GM06990 (cell line): ENCODE results near the gene ZMYND10.

ENCODE experiments used
- DNase-seq: peaks from one replicate; pipeline ENCODE4 v3.0.0-alpha.2; 2011; ENCODE audit not compliant: insufficient read length; ENCODE audit errors: extremely low read depth
- H3K27me3 ChIP-seq: replicated peaks from 2 replicates; pipeline ENCODE4 v1.6.0; 2011; ENCODE audit warnings: low read length; ENCODE audit not compliant: control insufficient read depth, insufficient read depth
- H3K36me3 ChIP-seq: 2 replicates; pipeline ENCODE4 v1.5.1; 2011; ENCODE audit warnings: low read length; ENCODE audit not compliant: control insufficient read depth, insufficient read depth
- H3K4me3 ChIP-seq: replicated peaks from 2 replicates; pipeline ENCODE4 v1.5.1; 2011; ENCODE audit warnings: low read depth, mild to moderate bottlenecking, control low read depth, low read length
- TF ChIP-seq, protein P1 (sequence below): IDR thresholded peaks from 2 replicates; pipeline ENCODE4 v1.5.1; 2011; ENCODE audit warnings: low read length, control low read depth, mild to moderate bottlenecking, inconsistent platforms; ENCODE audit not compliant: insufficient read depth, poor library complexity, severe bottlenecking

Gene ZMYND10

GRCh38 chr3:50354850-50355249, 9.3 kb upstream of the ZMYND10 start:
- TF ChIP-seq, protein P1, sequence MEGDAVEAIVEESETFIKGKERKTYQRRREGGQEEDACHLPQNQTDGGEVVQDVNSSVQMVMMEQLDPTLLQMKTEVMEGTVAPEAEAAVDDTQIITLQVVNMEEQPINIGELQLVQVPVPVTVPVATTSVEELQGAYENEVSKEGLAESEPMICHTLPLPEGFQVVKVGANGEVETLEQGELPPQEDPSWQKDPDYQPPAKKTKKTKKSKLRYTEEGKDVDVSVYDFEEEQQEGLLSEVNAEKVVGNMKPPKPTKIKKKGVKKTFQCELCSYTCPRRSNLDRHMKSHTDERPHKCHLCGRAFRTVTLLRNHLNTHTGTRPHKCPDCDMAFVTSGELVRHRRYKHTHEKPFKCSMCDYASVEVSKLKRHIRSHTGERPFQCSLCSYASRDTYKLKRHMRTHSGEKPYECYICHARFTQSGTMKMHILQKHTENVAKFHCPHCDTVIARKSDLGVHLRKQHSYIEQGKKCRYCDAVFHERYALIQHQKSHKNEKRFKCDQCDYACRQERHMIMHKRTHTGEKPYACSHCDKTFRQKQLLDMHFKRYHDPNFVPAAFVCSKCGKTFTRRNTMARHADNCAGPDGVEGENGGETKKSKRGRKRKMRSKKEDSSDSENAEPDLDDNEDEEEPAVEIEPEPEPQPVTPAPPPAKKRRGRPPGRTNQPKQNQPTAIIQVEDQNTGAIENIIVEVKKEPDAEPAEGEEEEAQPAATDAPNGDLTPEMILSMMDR, result no peak
- DNase-seq, result no peak
- H3K4me3 ChIP-seq, result no peak overlapping the region
- no peaks in the 10 kb centered on the region for H3K27me3 ChIP-seq
- peaks cover 29% of the 10 kb centered on the region for H3K36me3 ChIP-seq

DNA sequence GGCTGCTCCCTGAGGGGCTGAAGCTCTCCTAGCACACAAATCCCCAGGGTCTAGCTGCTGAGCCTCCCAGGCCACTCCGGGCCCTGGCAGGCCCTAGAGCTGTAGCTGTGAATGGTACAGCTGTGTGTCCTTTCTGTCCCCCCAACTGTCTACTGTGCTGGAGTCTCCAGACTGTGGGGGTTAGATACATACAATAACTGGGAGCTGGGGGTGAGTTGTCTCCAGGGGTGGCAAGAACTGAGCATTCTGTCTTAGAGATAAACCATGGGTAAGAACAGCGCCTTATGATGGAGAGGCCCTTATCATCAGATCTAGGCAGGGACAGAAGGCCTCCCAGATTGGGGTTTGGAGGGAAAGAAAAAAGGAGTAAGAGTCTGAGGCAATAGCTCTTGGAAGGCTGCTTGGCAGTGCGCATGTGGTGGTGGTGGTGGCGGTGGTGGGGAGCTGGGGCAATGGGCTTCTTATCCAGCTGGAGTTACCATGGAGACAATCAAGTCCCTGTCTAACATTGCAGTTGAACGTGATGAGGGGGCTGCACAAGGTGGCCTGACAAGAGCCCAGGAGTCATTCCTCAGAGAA, 8.7 kb upstream of the ZMYND10 start:
- DNase-seq, result no peak
- TF ChIP-seq, protein P1, result no peak
- H3K4me3 ChIP-seq, result no peak overlapping the region
- H3K27me3 ChIP-seq, result no peaks in the 10 kb centered on the region
- peaks cover 29% of the 10 kb centered on the region for H3K36me3 ChIP-seq

DNA sequence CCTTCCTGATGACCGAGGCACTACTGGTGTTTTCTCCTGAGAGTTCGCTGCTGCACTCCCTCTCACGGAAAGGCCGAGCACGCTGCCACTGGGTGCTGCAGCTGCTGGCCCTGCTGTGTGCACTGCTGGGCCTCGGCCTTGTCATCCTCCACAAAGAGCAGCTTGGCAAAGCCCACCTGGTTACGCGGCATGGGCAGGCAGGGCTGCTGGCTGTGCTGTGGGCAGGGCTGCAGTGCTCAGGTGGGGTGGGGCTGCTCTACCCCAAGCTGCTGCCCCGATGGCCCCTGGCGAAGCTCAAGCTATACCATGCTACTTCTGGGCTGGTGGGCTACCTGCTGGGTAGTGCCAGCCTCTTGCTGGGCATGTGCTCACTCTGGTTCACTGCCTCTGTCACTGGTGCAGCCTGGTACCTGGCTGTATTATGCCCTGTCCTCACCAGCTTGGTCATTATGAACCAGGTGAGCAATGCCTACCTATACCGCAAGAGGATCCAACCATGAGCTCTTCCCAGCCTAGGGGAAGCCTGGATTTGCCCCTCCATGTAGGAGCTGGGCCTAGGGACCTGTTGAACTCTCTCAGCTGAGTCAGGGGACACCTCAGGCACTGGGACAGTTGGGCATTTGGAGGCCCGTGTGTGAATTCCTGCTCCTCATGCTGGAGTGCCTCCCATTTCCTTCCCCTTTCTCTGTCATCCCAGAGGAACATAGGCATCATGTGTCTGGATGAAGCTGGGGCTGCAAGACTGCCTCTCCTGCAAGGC, 7.9 kb upstream of the ZMYND10 start:
- TF ChIP-seq, protein P1, result no peak
- Histone ChIP-seq H3K4me3 (no peak overlapping the region), H3K27me3 (no peaks in the 10 kb centered on the region), H3K36me3 (peaks cover 30% of the 10 kb centered on the region)
- no peak for DNase-seq

GRCh38 chr3:50352781-50353180, 7.2 kb upstream of the ZMYND10 start:
- no peaks in the 10 kb centered on the region for H3K27me3 ChIP-seq
- H3K36me3 ChIP-seq, result peaks cover 36% of the 10 kb centered on the region
- TF ChIP-seq, protein P1, result peak; percentile 17
- DNase-seq, result no peak
- no peak overlapping the region for H3K4me3 ChIP-seq

DNA sequence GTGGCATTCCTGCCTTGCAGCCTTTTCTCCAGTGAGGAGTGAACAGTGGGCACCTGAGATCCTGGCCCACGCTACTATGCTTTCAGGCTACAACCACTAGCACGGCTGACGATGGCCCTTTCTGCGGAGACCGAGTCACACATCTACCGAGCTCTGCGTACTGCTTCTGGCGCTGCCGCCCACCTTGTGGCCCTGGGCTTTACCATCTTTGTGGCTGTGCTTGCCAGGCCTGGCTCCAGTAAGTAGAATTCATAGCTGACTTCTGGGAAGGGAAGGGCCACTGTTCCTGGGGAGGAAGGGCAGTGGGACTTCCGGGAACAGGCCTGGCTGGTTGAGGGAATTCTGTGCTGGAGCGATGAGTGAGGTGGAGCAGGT, 5.8 kb upstream of the ZMYND10 start:
- Histone ChIP-seq H3K4me3 (peak overlapping the region; percentile 77), H3K27me3 (no peaks in the 10 kb centered on the region), H3K36me3 (peaks cover 36% of the 10 kb centered on the region)
- TF ChIP-seq, protein P1, result no peak
- DNase-seq, result no peak
